ENCODE results near the gene MIB1.
"Not testable (repeated sequence)": the region's sequence is repeated elsewhere in the genome, so short reads cannot be mapped to it uniquely, and the experiment has no call there.

MIB1 gene

GRCh38 chr18:21740538-21741311, at the start of gene MIB1:
Gene MIB1 (plus strand): TSS chr18:21740792. CDS start chr18:21741584, 792 bp downstream.
- DNase-seq = peak; percentile 98

- no peak for DNase-seq
These were observed 47.3 kb upstream of the MIB1 start for GRCh38 chr18:21693322-21693721.

GRCh38 chr18:21700528-21701075, 40.0 kb upstream of the MIB1 start:
- DNase-seq = no peak

- no peak for DNase-seq
These were observed 39.0 kb upstream of the MIB1 start for GRCh38 chr18:21701621-21702020.

GRCh38 chr18:21702602-21703001, 38.0 kb upstream of the MIB1 start:
- no peak for DNase-seq

- no peak for DNase-seq
These were observed 37.3 kb upstream of the MIB1 start for GRCh38 chr18:21703241-21703820.

GRCh38 chr18:21704603-21705364, 35.8 kb upstream of the MIB1 start, which contains the start of gene ABHD3:
Gene ABHD3 (minus strand): TSS chr18:21704774. CDS start chr18:21704665, 109 bp downstream.
- DNase-seq = peak; percentile 92

GRCh38 chr18:21706386-21706865, 34.2 kb upstream of the MIB1 start:
- DNase-seq = no peak

- not testable (repeated sequence) for DNase-seq
These were observed 33.5 kb upstream of the MIB1 start for GRCh38 chr18:21707130-21707529.

- DNase-seq = no peak
These were observed 26.1 kb upstream of the MIB1 start for GRCh38 chr18:21714474-21714873.

GRCh38 chr18:21722687-21723086, 17.9 kb upstream of the MIB1 start:
- DNase-seq = no peak

GRCh38 chr18:21725201-21725600, 15.4 kb upstream of the MIB1 start:
- DNase-seq = no peak

GRCh38 chr18:21727702-21728101, 12.9 kb upstream of the MIB1 start:
- no peak for DNase-seq

- DNase-seq = no peak
These were observed 7.6 kb upstream of the MIB1 start for GRCh38 chr18:21733011-21733410.

- peak; percentile 56 for DNase-seq
These were observed 5.1 kb upstream of the MIB1 start for GRCh38 chr18:21735452-21736015.

- DNase-seq = not testable (repeated sequence)
These were observed 3.7 kb upstream of the MIB1 start for GRCh38 chr18:21736926-21737325.

- DNase-seq = no peak
These were observed 721 bp upstream of the MIB1 start for GRCh38 chr18:21739604-21740537.

GRCh38 chr18:21741312-21741561, 645 bp downstream of the MIB1 start:
- no peak for DNase-seq

- DNase-seq = peak; percentile 45
These were observed 1.1 kb downstream of the MIB1 start for GRCh38 chr18:21741562-21742314.

- DNase-seq = peak; percentile 25
These were observed 1.7 kb downstream of the MIB1 start for GRCh38 chr18:21742315-21742687.

GRCh38 chr18:21743166-21743832, 2.7 kb downstream of the MIB1 start:
- DNase-seq = no peak

All from EL (cell line).